IPS-11a (cell line): Measurements from ENCODE around the gene RBM6.
"Not testable (repeated sequence)": the region's sequence is repeated elsewhere in the genome, so short reads cannot be mapped to it uniquely, and the experiment has no call there.

Source experiments
- H3K4me3 ChIP-seq: one replicate; pipeline ENCODE4 v1.5.1; 2013; ENCODE audit warnings: low read depth, low read length, control low read depth

RBM6 gene

DNA sequence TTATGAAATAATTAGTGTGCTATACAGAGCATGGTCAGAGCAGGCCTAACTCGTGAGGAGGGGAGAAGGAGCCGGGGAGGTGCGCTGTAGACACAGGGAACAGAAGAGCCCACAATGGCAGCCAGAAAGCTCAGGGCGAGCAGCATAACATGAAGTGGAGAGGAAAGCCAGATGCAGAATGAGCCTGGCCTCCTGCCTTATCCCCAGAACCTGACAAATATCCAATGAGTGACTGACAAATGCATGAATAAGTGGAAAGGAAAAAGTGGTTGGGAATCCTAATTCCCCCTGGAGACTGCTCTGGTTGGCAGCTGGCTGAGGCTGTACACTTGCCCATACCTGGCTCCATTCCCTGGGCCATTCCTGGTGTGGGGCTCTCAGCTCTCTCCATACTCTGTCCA lies 27.1 kb upstream of the RBM6 start:
- H3K4me3 ChIP-seq, result no peak overlapping the region

DNA sequence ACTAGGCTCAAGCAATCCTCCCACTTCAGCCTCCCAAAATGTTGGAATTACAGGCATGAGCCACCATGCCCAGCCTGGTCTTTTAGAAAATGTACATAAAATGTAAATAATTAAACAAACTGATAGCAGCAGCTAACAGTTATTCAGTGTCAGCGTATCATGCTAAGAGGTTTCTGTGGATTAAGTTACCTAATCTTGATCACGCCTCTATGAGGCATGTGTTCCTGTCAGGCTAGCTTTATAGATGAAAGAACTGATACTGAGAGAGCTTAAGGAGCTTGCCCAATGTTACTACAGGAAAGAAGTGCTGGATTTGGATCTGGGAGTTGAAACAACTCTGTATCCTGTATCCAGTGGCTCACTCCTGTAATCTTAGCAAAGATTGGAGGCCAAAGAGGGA lies 25.0 kb upstream of the RBM6 start:
- H3K4me3 ChIP-seq, result no peak overlapping the region

DNA sequence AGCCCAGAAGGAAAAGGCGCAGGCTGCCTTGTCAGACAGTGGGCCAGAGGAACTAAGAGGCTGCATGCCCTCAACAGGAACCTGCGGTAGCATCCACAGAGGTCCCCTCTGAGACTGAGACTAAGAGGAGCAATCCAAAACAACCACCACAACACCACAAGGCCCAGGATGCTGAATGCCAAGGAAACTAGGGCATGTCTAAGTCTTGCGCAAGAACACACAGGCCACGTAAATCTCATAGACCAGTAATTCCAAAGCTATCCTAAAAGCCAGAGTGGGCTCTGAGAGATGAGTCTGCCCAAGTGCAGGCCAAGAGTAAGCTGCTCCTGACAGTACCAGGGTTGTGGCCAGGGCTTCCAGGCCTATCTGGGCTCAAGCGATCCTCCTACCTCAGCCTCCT lies 23.3 kb upstream of the RBM6 start:
- no peak overlapping the region for H3K4me3 ChIP-seq

DNA sequence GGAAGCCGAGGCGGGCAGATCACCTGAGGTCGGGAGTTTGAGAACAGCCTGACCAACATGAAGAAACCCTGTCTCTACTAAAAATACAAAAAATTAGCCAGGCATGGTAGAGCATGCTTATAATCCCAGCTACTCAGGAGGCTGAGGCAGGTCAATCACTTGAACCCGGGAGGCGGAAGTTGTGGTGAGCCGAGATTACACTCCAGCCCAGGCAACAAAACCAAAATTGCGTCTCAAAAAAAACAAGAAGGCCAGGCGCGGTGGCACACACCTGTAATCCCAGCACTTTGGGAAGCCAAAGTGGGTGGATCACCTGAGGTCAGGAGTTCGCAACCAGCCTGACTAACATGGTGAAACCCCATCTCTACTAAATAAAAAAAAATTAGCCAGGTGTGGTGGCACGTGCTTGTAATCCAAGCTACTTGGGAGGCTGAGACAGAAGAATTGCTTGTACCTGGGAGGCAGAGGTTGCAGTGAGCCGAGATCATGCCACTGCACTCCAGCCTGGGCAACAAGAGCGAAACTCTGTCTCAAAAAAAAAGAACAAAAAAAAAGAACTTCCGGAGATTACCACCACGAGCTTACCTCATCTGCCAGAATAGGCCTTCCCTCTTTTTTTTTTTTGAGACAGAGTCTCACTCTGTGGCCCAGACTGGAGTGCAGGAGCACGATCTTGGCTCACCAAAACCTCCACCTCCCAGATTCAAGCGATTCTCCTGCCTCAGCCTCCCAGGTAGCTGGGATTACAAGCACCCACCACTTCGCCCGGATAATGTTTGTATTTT lies 22.0 kb upstream of the RBM6 start:
- not testable (repeated sequence) for H3K4me3 ChIP-seq

DNA sequence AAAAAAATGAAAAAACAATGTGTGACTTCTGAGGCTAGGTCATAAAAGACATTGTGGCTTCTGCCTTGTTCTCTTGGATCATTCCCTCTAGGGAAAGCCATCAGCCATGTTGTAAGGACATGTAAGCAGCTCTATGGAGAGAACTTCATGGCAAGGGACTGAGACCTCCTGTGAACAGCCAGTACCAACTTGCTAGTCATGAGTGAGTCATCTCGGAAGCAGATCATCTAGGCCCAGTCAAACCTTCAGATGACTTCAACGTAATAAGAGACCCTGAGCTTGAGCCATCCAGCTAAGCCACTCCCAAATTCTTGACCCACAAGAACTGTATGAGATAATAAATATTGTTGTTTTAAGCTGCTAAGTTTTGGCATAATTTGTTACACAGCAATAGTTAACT lies 15.3 kb upstream of the RBM6 start:
- no peak overlapping the region for H3K4me3 ChIP-seq

DNA sequence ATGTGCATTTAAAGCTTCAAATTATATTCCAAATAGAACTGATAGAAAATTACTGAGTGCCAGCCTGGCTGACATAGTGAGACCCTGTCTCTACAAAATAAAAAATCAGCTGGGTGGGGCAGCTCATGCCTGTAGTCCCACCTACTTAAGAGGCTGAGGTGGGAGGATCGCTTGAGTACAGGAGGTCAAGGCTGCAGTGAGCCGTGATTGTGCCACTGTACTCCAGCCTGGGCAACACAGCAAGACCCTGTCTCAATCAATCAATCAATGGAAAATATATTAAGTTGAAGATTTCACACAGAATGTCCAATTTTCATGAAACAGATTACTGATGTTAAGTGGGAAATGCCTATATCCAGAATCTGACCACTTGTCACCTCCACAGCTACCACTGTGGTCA lies 14.5 kb upstream of the RBM6 start:
- no peak overlapping the region for H3K4me3 ChIP-seq

DNA sequence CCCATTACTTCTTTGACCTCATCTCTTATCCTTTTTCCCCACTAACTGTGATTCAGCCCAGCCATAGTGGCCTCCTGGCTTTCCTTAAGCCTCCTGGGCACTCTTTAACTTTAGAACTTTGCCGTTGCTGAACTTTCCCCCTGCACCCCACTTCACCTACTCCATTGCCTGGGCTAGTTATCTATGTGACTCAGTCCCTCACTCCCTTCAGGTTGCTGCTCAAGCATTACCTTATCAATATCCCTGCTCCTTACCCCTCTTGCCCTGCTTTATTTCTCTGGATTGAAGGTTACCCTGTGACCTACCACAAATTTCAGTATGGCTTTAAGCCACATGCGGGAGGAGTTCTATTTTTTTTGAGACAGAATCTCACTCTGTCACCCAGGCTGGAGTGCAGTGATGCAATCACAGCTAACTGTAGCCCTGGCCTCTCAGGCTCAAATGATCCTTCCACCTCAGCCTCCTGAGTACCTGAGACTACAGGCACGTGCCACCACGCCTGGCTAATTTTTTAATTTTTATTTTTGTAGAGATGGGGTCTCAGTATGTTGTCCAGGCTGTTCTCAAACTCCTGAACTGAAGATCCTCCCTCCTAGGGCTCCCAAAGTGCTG lies 13.7 kb upstream of the RBM6 start:
- H3K4me3 ChIP-seq, result no peak overlapping the region

DNA sequence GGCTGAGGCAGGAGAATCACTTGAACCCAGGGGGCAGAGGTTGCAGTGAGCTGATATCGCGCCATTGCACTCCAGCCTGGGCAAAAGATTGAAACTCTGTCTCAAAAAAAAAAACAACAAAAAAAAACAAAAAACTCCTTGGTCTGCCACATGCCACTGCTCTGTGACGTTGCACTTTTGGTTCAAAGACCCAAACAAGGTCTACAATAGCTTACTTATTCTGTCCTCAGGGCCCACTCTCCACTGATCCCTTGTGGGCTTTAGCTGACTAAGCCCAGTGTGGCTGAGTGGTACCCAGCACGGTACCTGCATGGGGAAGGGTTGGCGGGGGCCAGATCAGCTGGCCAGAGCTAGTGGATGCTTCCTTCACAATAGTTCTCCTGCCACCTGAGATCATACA lies 12.2 kb upstream of the RBM6 start:
- H3K4me3 ChIP-seq, result no peak overlapping the region

DNA sequence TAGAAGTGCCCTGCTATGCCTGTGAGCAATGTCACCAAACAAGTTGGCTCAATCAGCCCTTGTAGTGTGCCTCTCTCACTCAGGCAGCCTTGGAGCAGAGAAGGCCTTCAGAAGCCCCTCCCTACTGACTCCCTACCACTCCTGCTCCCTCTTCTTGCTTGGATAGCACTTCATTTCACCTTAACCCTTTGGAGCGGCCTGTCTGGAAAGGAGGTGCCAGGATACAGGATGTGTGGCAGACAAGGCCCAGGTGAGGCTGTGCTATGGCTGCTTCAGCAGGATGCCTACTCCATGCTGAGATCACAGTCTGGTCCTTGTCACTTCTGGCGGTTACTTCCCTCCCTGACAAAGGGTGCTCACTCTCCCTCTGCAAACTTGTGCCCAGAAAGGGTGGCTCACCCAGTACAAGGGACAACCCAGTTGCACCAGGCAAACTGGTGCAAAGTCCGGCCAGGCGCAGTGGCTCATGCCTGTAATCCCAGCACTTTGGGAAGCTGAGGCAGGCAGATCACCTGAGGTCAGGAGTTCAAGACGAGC lies 11.4 kb upstream of the RBM6 start:
- no peak overlapping the region for H3K4me3 ChIP-seq

DNA sequence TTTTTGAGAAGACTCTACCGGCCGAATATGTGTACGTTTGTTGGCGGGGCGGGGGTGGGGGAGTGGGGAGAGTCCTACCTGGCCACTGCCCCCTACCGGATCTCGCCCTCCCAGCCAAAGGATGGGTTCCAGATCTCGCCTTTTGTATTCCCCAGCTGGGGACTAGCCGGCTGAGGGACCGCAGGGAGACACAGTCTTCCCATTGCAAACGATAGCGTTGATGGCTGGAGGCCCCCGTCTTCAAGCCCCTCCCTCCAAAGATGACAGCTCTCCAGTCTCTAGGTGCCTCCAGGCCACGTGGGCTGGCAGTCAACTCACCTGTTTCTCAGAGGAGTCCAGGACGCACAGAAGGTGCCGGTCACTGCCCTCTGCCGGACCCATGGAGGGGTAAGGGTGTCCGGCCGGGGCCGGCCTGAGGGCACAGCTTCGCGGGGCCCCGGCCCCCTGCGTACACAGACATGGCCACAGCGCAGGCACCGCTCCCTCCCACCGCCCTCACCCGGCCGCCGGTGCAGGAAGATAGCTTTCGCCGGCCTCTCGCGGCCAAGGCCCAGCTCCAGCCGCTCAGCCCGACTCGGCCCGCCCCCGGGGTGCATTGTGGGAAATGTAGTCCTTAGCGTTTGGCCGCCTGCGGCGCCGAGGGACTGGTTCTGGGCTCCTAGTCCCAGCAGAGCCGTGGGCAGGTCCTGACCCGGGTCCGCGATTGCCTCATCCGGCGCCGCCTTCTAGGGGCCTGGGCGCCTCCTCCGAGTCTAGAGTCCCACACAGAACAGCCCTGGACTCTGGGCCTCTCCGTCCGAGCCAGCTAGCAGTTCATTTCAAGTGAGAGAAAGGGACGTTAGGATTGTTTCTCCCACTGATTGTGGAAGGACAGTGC lies 10.4 kb upstream of the RBM6 start, which contains the start of gene MON1A:
MON1A (minus strand) TSS at position 521 of the 877 bp plus-strand sequence. CDS start 16,465 bp downstream, outside the sequence.
- peak within 1 kb of the TSS; percentile 78 for H3K4me3 ChIP-seq

DNA sequence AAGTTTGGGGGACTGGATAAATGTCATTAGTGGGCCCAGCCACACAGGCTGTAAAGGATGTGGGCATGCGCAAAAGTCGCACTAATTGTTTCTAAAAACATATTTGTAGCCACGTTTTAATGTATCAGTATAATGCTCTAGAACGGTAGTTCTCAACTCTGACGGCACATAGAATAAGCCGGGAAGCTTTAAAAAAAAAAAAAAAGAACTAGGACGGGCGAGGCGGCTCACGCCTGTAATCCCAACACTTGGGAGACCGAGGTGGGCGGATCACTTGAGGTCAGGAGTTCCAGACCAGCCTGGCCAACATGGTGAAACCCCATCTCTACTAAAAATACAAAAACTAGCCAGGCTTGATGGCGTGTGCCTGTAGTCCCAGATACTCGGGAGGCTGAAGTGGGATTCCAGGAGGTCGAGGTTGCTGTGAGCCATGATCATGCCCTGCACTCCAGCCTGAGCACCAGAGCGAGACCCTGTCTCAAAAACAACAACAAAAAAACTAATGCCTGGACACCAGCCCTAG lies 9.7 kb upstream of the RBM6 start:
- H3K4me3 ChIP-seq, result peak overlapping the region; percentile 78

DNA sequence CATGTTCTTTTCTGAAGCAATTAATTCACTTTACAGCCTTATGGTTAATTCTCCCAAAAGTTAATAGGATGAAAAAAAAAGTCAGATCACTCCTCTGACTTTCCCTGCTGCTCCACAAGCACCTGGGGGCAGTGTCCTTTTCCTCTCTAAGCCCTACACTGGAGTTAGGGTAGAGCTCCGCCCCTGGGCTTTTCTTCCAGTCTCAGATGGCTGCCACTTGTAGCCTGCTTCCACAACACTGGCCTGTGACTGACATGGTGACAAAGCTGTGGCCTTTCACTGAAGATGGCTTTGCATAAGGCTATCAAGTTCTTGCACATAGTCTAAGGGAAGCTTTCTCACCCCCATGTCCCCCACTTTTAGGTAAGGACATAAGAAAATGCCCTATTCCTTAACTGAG lies 9.0 kb upstream of the RBM6 start:
- no peak overlapping the region for H3K4me3 ChIP-seq

DNA sequence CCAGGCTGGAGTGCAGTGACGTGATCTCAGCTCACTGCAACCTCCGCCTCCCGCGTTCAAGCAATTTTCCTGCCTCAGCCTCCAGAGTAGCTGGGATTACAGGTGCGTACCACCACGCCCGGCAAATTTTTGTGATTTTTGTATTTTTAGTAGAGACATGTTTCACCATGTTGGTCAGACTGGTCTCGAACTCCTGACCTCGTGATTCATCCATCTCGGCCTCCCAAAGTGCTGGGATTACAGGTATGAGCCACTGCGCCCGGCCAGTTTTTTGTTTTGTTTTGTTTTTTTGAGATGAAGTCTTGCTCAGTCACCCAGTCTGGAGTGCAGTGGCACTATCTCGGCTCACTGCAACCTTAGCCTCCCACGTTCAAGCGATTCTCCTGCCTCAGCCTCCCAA lies 7.7 kb upstream of the RBM6 start:
- not testable (repeated sequence) for H3K4me3 ChIP-seq

DNA sequence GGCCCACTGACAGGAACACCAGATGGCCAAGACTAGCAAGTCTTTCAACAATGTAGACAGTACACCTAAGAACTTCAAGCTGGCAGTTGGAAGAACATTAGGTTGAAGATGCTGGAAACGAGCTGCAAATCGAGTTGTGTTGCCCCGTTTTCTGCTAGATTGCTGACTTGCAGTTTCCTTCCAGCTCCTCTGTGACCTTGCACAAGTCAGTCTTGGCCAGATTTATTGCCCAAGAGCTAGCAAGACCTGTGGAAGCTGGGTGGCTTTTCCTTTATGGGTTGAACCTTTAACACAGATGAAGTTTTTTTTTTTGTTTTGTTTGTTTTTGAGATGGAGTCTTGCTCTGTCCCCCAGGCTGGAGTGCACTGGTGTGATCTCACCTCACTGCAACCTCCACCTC lies 2.9 kb upstream of the RBM6 start:
- no peak overlapping the region for H3K4me3 ChIP-seq

DNA sequence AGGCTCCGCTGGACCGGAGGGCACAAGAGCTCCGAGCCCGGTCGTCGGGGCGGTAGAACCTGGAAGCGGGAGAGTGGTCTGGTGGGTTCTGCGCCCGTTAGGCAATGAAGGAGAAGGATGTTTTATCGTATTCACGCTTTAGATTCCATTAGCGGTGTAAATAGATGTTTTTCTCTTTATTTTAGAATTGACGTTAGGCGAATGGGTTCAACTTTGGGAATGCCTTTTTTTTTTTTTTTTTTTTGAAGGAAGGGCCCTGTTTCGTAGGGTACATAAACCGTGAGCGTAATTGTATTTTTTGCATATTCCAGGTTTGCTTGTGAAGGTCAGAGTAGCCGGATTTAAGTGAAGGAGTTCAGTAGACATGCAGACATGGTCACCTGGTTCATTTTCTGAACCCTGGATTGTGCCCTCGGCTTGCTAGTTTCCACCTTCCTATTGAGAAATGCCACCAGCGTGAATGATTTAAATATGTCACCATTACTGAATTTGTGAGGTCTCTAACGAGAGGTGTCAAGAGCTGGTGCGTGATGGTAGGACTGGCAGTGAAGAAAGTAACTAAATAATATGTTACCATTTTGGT lies 808 bp downstream of the RBM6 start:
- peak overlapping the region; percentile 95 for H3K4me3 ChIP-seq

DNA sequence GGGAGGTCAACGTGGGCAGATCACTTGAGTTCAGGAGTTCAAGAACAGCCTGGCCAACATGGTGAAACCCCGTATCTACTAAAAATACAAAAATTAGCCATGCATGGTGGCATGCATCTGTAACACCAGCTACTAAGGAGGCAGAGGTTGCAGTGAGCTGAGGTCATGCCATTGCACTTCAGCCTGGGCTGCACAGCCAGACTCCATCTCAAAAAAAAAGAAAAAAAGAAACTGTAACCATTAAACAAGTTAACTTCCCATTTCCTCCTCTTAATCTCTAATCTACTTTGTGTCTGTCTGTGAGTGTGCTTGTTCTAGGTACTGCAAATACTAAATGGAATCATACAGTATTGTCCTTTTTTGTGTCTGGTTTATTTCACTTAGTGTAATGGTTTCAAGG lies 2.7 kb downstream of the RBM6 start:
- no peak overlapping the region for H3K4me3 ChIP-seq

DNA sequence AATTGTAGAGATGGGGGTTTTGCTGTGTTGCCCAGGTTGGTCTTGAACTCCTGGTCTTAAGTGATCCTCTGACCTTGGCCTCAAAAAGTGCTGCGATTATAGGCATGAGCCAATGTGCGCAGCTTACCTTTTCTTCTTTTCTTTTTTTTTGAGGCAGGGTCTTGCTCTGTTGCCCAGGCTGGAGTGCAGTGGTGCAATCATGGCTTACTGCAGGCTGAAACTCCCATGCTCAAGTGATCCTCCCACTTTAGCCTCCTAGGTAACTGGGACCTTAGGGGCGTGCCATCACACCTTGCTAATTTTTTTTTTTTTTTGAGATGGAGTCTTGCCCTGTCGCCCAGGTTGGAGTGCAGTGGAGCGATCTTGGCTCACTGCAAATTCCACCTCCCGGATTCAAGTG lies 13.0 kb downstream of the RBM6 start:
- H3K4me3 ChIP-seq, result no peak overlapping the region

DNA sequence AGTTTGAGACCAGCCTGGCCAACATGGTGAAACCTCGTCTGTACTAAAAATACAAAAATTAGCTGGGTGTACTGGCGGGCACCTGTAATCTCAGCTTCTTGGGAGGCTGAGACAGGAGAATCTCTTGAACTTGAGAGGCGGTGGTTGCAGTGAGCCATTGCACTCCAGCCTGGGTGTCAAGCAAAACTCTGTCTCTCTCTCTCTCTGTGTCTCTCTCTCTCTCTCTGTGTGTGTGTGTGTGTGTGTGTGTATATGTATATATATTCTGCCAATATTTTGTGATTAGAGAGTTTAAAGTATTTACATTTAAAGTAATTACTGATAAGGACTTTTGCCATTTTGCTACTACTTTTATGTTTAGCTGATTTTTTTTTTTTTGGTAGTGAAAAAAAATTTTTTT lies 15.7 kb downstream of the RBM6 start:
- H3K4me3 ChIP-seq, result no peak overlapping the region

DNA sequence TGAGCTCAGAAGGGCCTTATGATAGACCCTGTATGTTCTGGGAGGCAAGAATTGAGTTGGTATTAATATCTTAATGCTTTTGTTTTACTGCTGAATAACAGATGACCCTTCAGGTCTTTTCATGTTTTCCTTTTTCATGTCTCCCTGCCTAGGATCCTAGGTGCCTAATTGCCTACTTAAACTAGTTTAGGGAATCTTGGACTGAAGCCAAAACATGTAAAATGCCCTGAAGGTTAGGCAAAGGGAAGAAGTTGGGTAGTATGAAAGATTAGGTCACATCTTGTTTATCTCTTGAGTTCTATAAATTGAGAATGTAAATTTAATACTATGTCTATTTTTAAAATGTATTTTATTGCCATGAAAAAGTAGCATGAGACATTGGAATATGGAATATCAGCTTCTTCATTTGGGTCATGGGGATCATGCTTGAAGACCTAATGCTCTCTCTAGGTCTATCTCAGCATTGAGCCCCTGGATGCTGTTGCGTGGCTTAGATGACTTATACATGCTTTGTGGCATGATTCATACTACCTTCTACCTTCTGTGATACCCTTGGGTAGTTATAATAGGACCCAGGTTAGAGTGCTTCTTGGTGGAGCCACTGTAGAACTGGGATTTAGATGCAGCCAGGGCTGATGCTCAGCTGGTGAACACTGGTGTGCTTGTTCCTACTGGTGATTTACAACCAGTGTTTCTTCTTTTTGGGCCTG lies 26.4 kb downstream of the RBM6 start:
- H3K4me3 ChIP-seq, result no peak overlapping the region

DNA sequence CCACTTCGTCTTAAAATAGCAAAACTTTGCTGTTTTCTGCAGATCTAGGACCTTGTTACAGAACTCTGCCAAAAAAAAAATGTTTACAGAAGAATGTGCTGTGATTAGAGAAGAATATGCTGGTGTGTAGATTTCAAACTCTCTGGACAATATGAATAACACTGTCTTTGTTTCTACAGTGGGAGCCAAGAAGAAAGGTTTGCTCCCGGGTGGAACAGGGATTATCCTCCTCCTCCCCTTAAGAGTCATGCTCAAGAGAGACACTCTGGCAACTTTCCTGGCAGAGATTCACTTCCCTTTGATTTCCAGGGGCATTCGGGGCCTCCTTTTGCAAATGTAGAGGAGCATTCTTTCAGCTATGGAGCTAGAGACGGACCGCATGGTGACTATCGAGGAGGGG lies 27.3 kb downstream of the RBM6 start:
- no peak overlapping the region for H3K4me3 ChIP-seq
